GM23338 (cell line): ENCODE measurements around the gene NHLH2. TPM values are rescaled to one million over a fixed set of nuclear protein-coding genes. Genes with fewer than 3 reads are reported as not detected.
A peak's percentile ranks its signal among the peaks of the same experiment; 100 is the strongest.

Source experiments
- ATAC-seq: fragments of 200-7000 bp; cut with Tn5 transposase; 3 replicates; pipeline ENCODE4 v1.9.1; 2020
- DNase-seq: peaks from one replicate; pipeline ENCODE4 v3.0.0-alpha.2; 2015; ENCODE audit warnings: low spot score
- H2AFZ ChIP-seq: fragments of 200-600 bp; sonication (generic); 2 replicates; pipeline ENCODE4 v1.8.0; 2016; ENCODE audit warnings: antibody characterized with exemption, mild to moderate bottlenecking, moderate library complexity
- H3F3A ChIP-seq: fragments of 200-600 bp; sonication (generic); replicated peaks from 2 replicates; pipeline ENCODE4 v1.8.0; 2017; ENCODE audit warnings: antibody characterized with exemption, mixed run types, low read depth
- H3K27ac ChIP-seq: fragments of 200-600 bp; sonication (generic); 2 replicates; pipeline ENCODE4 v1.6.1; 2016; ENCODE audit warnings: low read depth
- H3K27me3 ChIP-seq: fragments of 200-600 bp; sonication (generic); 2 replicates; pipeline ENCODE4 v1.8.0; 2016; ENCODE audit warnings: mild to moderate bottlenecking, mixed run types, moderate library complexity; ENCODE audit not compliant: insufficient read depth
- H3K36me3 ChIP-seq: fragments of 200-600 bp; sonication (generic); 2 replicates; pipeline ENCODE4 v1.8.0; 2016; ENCODE audit warnings: mild to moderate bottlenecking; ENCODE audit not compliant: insufficient read depth
- H3K4me1 ChIP-seq: fragments of 200-600 bp; sonication (generic); 2 replicates; pipeline ENCODE4 v1.8.0; 2016; ENCODE audit warnings: mild to moderate bottlenecking, moderate library complexity; ENCODE audit not compliant: insufficient read depth
- H3K4me2 ChIP-seq: fragments of 200-600 bp; sonication (generic); 2 replicates; pipeline ENCODE4 v1.7.1; 2017; ENCODE audit warnings: mixed run types
- H3K4me3 ChIP-seq: fragments of 200-600 bp; sonication (generic); 2 replicates; pipeline ENCODE4 v1.6.1; 2016; ENCODE audit warnings: mixed run types
- H3K79me2 ChIP-seq: fragments of 200-600 bp; sonication (generic); replicated peaks from 2 replicates; pipeline ENCODE4 v1.8.0; 2017; ENCODE audit warnings: mild to moderate bottlenecking; ENCODE audit not compliant: insufficient read depth
- H3K9me2 ChIP-seq: fragments of 200-600 bp; sonication (generic); 2 replicates; pipeline ENCODE4 v1.8.0; 2017; ENCODE audit not compliant: insufficient read depth
- H4K20me1 ChIP-seq: fragments of 200-600 bp; sonication (generic); replicated peaks from 2 replicates; pipeline ENCODE4 v1.8.0; 2017; ENCODE audit warnings: mild to moderate bottlenecking; ENCODE audit not compliant: insufficient read depth
- H3K27ac Mint-ChIP-seq: 2 replicates; pipeline ENCODE4 v1.8.0; 2020; ENCODE audit warnings: inconsistent platforms, mild to moderate bottlenecking, moderate library complexity, mixed read lengths
- H3K27me3 Mint-ChIP-seq: 3 replicates; pipeline ENCODE4 v1.8.0; 2022; ENCODE audit warnings: low read depth, mild to moderate bottlenecking, moderate library complexity, mixed read lengths, inconsistent platforms; ENCODE audit not compliant: insufficient read depth, poor library complexity
- H3K36me3 Mint-ChIP-seq: 3 replicates; pipeline ENCODE4 v1.8.0; 2021; ENCODE audit warnings: low read depth, mild to moderate bottlenecking, inconsistent platforms, moderate library complexity, mixed read lengths
- H3K4me1 Mint-ChIP-seq: 3 replicates; pipeline ENCODE4 v1.8.0; 2020; ENCODE audit warnings: mild to moderate bottlenecking, inconsistent platforms, mixed read lengths
- H3K4me3 Mint-ChIP-seq: 3 replicates; pipeline ENCODE4 v1.8.0; 2021; ENCODE audit warnings: moderate library complexity, mild to moderate bottlenecking, inconsistent platforms, mixed read lengths
- H3K9me3 Mint-ChIP-seq: 3 replicates; pipeline ENCODE4 v1.8.0; 2020; ENCODE audit warnings: moderate library complexity, mild to moderate bottlenecking, inconsistent platforms, mixed read lengths
- CREB1 ChIP-seq: fragments of 250-450 bp; sonication (Bioruptor Pico); IDR thresholded peaks from 2 replicates; pipeline ENCODE4 v1.5.0; 2020; ENCODE audit warnings: low read depth, mild to moderate bottlenecking, moderate library complexity
- JUNB ChIP-seq: IDR thresholded peaks from one replicate; pipeline ENCODE4 v1.6.1; 2016; ENCODE audit warnings: antibody characterized with exemption; ENCODE audit not compliant: unreplicated experiment
- STAT1 ChIP-seq: IDR thresholded peaks from one replicate; pipeline ENCODE4 v1.6.1; 2016; ENCODE audit warnings: antibody characterized with exemption; ENCODE audit not compliant: unreplicated experiment
- ZNF114 ChIP-seq: fragments of 250-450 bp; sonication (Bioruptor Pico); IDR thresholded peaks from 2 replicates; pipeline ENCODE4 v1.5.0; 2020; ENCODE audit warnings: mild to moderate bottlenecking, moderate library complexity
- polyA plus RNA-seq: library from polyadenylated mRNA; unstranded; fragments of >200 nt; fragmentation: Nextera tagmentation; extraction: Ambion mirVana; gene quantifications from 2 replicates; pipeline ENCODE4 v1.2.1, GENCODE V29; 2016
- total RNA-seq: library from RNA; depleted of rRNA; stranded (reverse); fragments of >200 nt; shearing (Covaris generic); gene quantifications from 2 replicates; pipeline ENCODE4 v1.2.3, GENCODE V29; 2014
- TF ChIP-seq, protein P1 (sequence below): fragments of 250-450 bp; sonication (Bioruptor Pico); IDR thresholded peaks from 2 replicates; pipeline ENCODE4 v1.5.0; 2020; ENCODE audit warnings: mild to moderate bottlenecking, moderate library complexity
- TF ChIP-seq, protein P2 (sequence below): IDR thresholded peaks from 2 replicates; pipeline ENCODE4 v1.6.1; 2016; ENCODE audit warnings: antibody characterized with exemption

NHLH2 gene
- total and polyA plus RNA-seq, 2 experiments from 2014 or later = 1.7 to 1.9 TPM

DNA sequence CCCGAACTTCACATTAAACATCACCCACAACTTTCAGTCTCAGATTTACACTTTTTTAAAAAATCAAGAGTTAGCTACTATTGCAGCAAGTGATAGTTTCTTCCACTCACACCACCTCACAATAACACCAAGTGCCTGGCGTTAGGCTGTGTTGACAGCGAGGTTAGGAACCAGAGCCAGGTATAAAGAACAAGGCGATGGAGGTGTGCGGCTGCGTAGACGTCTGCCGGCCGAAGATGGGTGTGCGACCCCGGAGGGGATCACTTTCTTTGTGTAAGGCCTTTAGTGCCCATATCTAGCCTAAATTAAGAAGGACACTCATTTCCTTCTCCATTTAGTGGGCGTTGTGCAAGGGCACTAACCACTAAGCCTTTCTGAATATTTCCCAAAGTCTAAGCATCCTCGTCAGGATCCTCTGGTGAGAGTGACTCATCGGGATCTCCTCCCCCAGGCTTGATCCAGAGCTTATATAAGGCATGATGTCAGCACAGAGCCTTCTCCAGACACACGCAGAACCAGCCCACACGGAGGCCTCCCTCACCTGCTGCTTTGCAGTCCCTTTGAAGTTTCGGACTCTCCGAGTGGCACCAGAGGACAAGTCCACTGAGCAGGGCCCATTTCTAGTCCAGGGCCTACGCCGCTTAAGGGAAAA lies 11.8 kb downstream of the NHLH2 start (continued):
- TF ChIP-seq, protein P1, sequence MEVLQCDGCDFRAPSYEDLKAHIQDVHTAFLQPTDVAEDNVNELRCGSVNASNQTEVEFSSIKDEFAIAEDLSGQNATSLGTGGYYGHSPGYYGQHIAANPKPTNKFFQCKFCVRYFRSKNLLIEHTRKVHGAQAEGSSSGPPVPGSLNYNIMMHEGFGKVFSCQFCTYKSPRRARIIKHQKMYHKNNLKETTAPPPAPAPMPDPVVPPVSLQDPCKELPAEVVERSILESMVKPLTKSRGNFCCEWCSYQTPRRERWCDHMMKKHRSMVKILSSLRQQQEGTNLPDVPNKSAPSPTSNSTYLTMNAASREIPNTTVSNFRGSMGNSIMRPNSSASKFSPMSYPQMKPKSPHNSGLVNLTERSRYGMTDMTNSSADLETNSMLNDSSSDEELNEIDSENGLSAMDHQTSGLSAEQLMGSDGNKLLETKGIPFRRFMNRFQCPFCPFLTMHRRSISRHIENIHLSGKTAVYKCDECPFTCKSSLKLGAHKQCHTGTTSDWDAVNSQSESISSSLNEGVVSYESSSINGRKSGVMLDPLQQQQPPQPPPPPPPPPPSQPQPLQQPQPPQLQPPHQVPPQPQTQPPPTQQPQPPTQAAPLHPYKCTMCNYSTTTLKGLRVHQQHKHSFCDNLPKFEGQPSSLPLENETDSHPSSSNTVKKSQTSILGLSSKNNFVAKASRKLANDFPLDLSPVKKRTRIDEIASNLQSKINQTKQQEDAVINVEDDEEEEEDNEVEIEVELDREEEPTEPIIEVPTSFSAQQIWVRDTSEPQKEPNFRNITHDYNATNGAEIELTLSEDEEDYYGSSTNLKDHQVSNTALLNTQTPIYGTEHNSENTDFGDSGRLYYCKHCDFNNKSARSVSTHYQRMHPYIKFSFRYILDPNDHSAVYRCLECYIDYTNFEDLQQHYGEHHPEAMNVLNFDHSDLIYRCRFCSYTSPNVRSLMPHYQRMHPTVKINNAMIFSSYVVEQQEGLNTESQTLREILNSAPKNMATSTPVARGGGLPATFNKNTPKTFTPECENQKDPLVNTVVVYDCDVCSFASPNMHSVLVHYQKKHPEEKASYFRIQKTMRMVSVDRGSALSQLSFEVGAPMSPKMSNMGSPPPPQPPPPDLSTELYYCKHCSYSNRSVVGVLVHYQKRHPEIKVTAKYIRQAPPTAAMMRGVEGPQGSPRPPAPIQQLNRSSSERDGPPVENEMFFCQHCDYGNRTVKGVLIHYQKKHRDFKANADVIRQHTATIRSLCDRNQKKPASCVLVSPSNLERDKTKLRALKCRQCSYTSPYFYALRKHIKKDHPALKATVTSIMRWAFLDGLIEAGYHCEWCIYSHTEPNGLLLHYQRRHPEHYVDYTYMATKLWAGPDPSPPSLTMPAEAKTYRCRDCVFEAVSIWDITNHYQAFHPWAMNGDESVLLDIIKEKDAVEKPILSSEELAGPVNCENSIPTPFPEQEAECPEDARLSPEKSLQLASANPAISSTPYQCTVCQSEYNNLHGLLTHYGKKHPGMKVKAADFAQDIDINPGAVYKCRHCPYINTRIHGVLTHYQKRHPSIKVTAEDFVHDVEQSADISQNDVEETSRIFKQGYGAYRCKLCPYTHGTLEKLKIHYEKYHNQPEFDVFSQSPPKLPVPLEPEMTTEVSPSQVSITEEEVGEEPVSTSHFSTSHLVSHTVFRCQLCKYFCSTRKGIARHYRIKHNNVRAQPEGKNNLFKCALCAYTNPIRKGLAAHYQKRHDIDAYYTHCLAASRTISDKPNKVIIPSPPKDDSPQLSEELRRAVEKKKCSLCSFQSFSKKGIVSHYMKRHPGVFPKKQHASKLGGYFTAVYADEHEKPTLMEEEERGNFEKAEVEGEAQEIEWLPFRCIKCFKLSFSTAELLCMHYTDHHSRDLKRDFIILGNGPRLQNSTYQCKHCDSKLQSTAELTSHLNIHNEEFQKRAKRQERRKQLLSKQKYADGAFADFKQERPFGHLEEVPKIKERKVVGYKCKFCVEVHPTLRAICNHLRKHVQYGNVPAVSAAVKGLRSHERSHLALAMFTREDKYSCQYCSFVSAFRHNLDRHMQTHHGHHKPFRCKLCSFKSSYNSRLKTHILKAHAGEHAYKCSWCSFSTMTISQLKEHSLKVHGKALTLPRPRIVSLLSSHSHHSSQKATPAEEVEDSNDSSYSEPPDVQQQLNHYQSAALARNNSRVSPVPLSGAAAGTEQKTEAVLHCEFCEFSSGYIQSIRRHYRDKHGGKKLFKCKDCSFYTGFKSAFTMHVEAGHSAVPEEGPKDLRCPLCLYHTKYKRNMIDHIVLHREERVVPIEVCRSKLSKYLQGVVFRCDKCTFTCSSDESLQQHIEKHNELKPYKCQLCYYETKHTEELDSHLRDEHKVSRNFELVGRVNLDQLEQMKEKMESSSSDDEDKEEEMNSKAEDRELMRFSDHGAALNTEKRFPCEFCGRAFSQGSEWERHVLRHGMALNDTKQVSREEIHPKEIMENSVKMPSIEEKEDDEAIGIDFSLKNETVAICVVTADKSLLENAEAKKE (CRISPR knock-in tag) = no peak
- TF ChIP-seq CREB1 = no peak

DNA sequence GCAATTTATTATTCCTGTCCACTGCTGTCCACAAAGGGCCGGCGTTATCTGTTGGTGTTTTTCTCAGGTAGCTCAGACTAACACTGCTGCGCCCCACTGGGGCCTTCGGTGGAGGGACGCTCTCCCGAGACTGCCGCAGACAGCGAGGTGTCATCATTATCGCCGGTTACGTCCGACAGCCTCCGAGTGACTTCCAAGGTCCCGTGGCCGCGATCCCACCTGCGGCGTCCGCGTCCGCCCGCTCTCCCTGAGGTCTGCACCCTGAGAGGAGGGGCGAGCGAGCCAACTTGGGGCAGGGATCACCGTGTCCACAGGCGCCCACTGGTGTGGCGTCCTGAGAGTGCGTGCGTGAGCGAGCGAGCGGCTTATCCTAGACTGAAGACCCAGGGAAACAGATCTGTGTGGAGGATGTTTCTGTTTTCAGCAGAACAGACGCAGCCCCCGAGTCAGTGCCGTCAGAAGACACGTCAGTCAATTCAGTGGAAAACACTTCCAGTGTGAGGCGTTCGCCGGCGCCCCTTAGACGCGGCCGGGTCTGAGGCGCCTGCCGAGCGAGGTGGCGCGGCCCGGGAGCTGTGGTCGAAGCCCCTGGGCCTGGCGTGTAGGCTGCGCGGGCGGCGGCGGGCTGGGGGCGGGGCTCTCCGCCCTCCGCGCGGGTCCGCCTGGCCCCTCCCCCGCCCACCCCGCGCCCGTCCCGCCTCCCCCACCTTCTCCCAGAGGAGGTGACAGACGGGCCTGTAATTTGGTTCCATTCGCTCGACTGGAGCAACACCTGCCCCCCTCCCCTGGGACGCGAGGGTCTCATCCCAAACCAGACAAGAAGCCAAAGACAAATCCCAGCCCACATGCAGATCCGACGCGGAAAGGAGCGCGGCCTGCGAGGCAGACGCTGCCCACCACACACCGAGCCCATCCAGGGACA lies 12.6 kb downstream of the NHLH2 start:
- H3K36me3 Mint-ChIP-seq = no peaks in the 10 kb centered on the region
- TF ChIP-seq JUNB (no peak), STAT1 (no peak), ZNF114 (no peak)
- TF ChIP-seq, protein P2, sequence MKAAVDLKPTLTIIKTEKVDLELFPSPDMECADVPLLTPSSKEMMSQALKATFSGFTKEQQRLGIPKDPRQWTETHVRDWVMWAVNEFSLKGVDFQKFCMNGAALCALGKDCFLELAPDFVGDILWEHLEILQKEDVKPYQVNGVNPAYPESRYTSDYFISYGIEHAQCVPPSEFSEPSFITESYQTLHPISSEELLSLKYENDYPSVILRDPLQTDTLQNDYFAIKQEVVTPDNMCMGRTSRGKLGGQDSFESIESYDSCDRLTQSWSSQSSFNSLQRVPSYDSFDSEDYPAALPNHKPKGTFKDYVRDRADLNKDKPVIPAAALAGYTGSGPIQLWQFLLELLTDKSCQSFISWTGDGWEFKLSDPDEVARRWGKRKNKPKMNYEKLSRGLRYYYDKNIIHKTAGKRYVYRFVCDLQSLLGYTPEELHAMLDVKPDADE = no peak
- TF ChIP-seq, protein P1 (CRISPR knock-in tag) = no peak

More for the DNA sequence above, 12.6 kb downstream of the NHLH2 start:
- H3K36me3 ChIP-seq = no peaks in the 10 kb centered on the region
- no peaks in the 10 kb centered on the region for H3K9me2 ChIP-seq
- H3K4me1 ChIP-seq = peaks cover 29% of the 10 kb centered on the region
- H3F3A ChIP-seq = no peaks in the 10 kb centered on the region; the same call in 1 of the 2 replicates
- Mint-ChIP-seq H3K27ac (no peak overlapping the region), H3K9me3 (no peaks in the 10 kb centered on the region), H3K27me3 (peaks cover 20% of the 10 kb centered on the region), H3K4me3 (peak overlapping the region; percentile 82), H3K4me1 (peaks cover 36% of the 10 kb centered on the region)
- DNase-seq = peak; percentile 68
- H3K27me3 ChIP-seq = peaks cover 32% of the 10 kb centered on the region
- peak overlapping the region; percentile 99 for H3K4me2 ChIP-seq
- H2AFZ ChIP-seq = peak overlapping the region; percentile 98
- H3K27ac ChIP-seq = no peak overlapping the region
- ATAC-seq = peak; percentile 89
- no peaks in the 10 kb centered on the region; the same call in 1 of the 2 replicates for H4K20me1 ChIP-seq
- H3K4me3 ChIP-seq = peak overlapping the region; percentile 87
- H3K79me2 ChIP-seq = no peaks in the 10 kb centered on the region
